Osteoblast (primary cell): Measurements from ENCODE around the gene SPEN. TPM values are rescaled to one million over a fixed set of nuclear protein-coding genes. Genes with fewer than 3 reads are reported as not detected.

ENCODE experiments used
- DNase-seq: peaks from one replicate; pipeline ENCODE4 v3.0.0; 2011; ENCODE audit warnings: low spot score, mixed read lengths; ENCODE audit not compliant: insufficient read length; ENCODE audit errors: missing footprints
- H2AFZ ChIP-seq: 2 replicates; pipeline ENCODE4 v1.6.0; 2011; ENCODE audit warnings: mild to moderate bottlenecking, low read length
- H3K27ac ChIP-seq: 2 replicates; pipeline ENCODE4 v1.5.1; 2011; ENCODE audit warnings: mild to moderate bottlenecking, low read depth, low read length, moderate library complexity
- H3K27me3 ChIP-seq: 2 replicates; pipeline ENCODE4 v1.6.0; 2012; ENCODE audit warnings: mild to moderate bottlenecking, control low read depth, inconsistent platforms, low read length, moderate library complexity; ENCODE audit not compliant: insufficient read depth
- H3K36me3 ChIP-seq: 2 replicates; pipeline ENCODE4 v1.5.1; 2011; ENCODE audit warnings: mild to moderate bottlenecking, low read length, control low read depth, moderate library complexity; ENCODE audit not compliant: insufficient read depth
- H3K4me1 ChIP-seq: 2 replicates; pipeline ENCODE4 v1.5.1; 2011; ENCODE audit warnings: mild to moderate bottlenecking, low read length, control low read depth, moderate library complexity; ENCODE audit not compliant: insufficient read depth
- H3K4me2 ChIP-seq: 2 replicates; pipeline ENCODE4 v1.6.0; 2011; ENCODE audit warnings: mild to moderate bottlenecking, low read length; ENCODE audit not compliant: insufficient read depth
- H3K4me3 ChIP-seq: fragments of 200-600 bp; sonication (generic); 3 replicates; pipeline ENCODE4 v1.5.1; 2012; ENCODE audit warnings: mild to moderate bottlenecking, low read length, inconsistent platforms; ENCODE audit not compliant: insufficient read depth
- H3K79me2 ChIP-seq: 2 replicates; pipeline ENCODE4 v1.6.0; 2012; ENCODE audit warnings: mild to moderate bottlenecking, low read length, control low read depth, inconsistent platforms; ENCODE audit not compliant: insufficient read depth
- H3K9me3 ChIP-seq: 2 replicates; pipeline ENCODE4 v1.5.1; 2011; ENCODE audit warnings: low read depth, low read length, control low read depth
- H4K20me1 ChIP-seq: 2 replicates; pipeline ENCODE4 v1.6.0; 2012; ENCODE audit warnings: mild to moderate bottlenecking, low read length, control low read depth; ENCODE audit not compliant: insufficient read depth
- CTCF ChIP-seq: IDR thresholded peaks from 2 replicates; pipeline ENCODE4 v1.5.1; 2011; ENCODE audit warnings: mild to moderate bottlenecking, low read depth, low read length, moderate library complexity; ENCODE audit errors: extremely low read depth
- total RNA-seq: library from RNA; depleted of rRNA; stranded (reverse); fragments of >200 nt; gene quantifications from 2 replicates; pipeline ENCODE4 v1.2.3, GENCODE V29; 2012

Gene SPEN
- total RNA-seq, 1 donor: 21.0 TPM

GRCh38 chr1:15958793-15959192 lies 111.3 kb downstream of the SPEN start:
- Histone ChIP-seq H3K9me3 (no peaks in the 10 kb centered on the region), H3K27me3 (no peaks in the 10 kb centered on the region), H3K27ac (peak overlapping the region; percentile 45), H3K4me2 (no peak overlapping the region), H4K20me1 (peaks cover 24% of the 10 kb centered on the region), H3K4me1 (peaks cover 40% of the 10 kb centered on the region), H2AFZ (no peak overlapping the region), H3K4me3 (no peak overlapping the region), H3K79me2 (peaks cover 85% of the 10 kb centered on the region), H3K36me3 (no peaks in the 10 kb centered on the region)
- TF ChIP-seq CTCF: no peak
- peak; percentile 50 for DNase-seq

- TF ChIP-seq CTCF: no peak
- DNase-seq: no peak
- Histone ChIP-seq H3K27ac (peak overlapping the region; percentile 45), H3K36me3 (no peaks in the 10 kb centered on the region), H3K79me2 (peaks cover 84% of the 10 kb centered on the region), H4K20me1 (peaks cover 24% of the 10 kb centered on the region), H3K4me1 (peaks cover 39% of the 10 kb centered on the region), H3K9me3 (no peaks in the 10 kb centered on the region), H3K4me3 (no peak overlapping the region), H2AFZ (no peak overlapping the region), H3K27me3 (no peaks in the 10 kb centered on the region), H3K4me2 (no peak overlapping the region)
Measured at GRCh38 chr1:15959424-15959823, 111.9 kb downstream of the SPEN start.

- H3K27ac ChIP-seq: no peak overlapping the region
- peaks cover 24% of the 10 kb centered on the region for H4K20me1 ChIP-seq
- peaks cover 39% of the 10 kb centered on the region for H3K4me1 ChIP-seq
Measured at GRCh38 chr1:15959827-15960446, 112.4 kb downstream of the SPEN start.

GRCh38 chr1:15960808-15961207 lies 113.3 kb downstream of the SPEN start:
- Histone ChIP-seq H3K4me1 (peaks cover 45% of the 10 kb centered on the region), H2AFZ (no peak overlapping the region), H3K36me3 (no peaks in the 10 kb centered on the region), H4K20me1 (peaks cover 20% of the 10 kb centered on the region), H3K79me2 (peaks cover 74% of the 10 kb centered on the region), H3K27ac (no peak overlapping the region), H3K9me3 (no peaks in the 10 kb centered on the region), H3K27me3 (no peaks in the 10 kb centered on the region), H3K4me3 (no peak overlapping the region), H3K4me2 (no peak overlapping the region)
- no peak for DNase-seq
- TF ChIP-seq CTCF: no peak

More at GRCh38 chr1:15959827-15960446, 112.4 kb downstream of the SPEN start:
- H3K9me3 ChIP-seq: no peaks in the 10 kb centered on the region
- no peak overlapping the region for H3K4me3 ChIP-seq
- no peaks in the 10 kb centered on the region for H3K27me3 ChIP-seq
- DNase-seq: peak; percentile 19
- H3K36me3 ChIP-seq: no peaks in the 10 kb centered on the region
- no peak overlapping the region for H3K4me2 ChIP-seq
- no peak overlapping the region for H2AFZ ChIP-seq
- TF ChIP-seq CTCF: no peak
- H3K79me2 ChIP-seq: peaks cover 82% of the 10 kb centered on the region
